NB4 (cell line): ENCODE results near the gene AFF3.

Experiments
- DNase-seq: peaks from one replicate; pipeline ENCODE4 v3.0.0; 2010; ENCODE audit warnings: low read depth
- H3K4me3 ChIP-seq: one replicate; pipeline ENCODE4 v1.5.1; 2011; ENCODE audit warnings: mild to moderate bottlenecking, low read depth, low read length, moderate library complexity
- CTCF ChIP-seq: IDR thresholded peaks from one replicate; pipeline ENCODE4 v1.5.1; 2012; ENCODE audit warnings: low read depth, low read length
- MAX ChIP-seq: IDR thresholded peaks from 2 replicates; pipeline ENCODE4 v1.6.1; 2011; ENCODE audit warnings: low read depth, low read length
- MYC ChIP-seq: IDR thresholded peaks from 2 replicates; pipeline ENCODE4 v1.6.1; 2011; ENCODE audit warnings: low read depth, low read length
- POLR2A ChIP-seq: IDR thresholded peaks from 2 replicates; pipeline ENCODE4 v1.6.1; 2011; ENCODE audit warnings: mild to moderate bottlenecking; ENCODE audit not compliant: insufficient read length; ENCODE audit errors: extremely low read depth

Gene AFF3

GRCh38 chr2:99678625-99679024 is 463.8 kb downstream of the AFF3 start:
- TF ChIP-seq POLR2A = no peak
- no peak for TF ChIP-seq CTCF
- no peak for TF ChIP-seq MYC
- no peak for TF ChIP-seq MAX
- no peak for DNase-seq
- no peak overlapping the region for H3K4me3 ChIP-seq

- TF ChIP-seq MAX (no peak), MYC (no peak), POLR2A (no peak), CTCF (no peak)
- DNase-seq = no peak
- no peak overlapping the region for H3K4me3 ChIP-seq
Observed at GRCh38 chr2:99677814-99678213, 464.6 kb downstream of the AFF3 start.

- no peak for TF ChIP-seq POLR2A
- no peak for TF ChIP-seq CTCF
- TF ChIP-seq MYC = no peak
- TF ChIP-seq MAX = no peak
- DNase-seq = no peak
- no peak overlapping the region for H3K4me3 ChIP-seq
Observed at GRCh38 chr2:99675130-99675661, 467.2 kb downstream of the AFF3 start.

- no peak for TF ChIP-seq MYC
- no peak for TF ChIP-seq MAX
- no peak for TF ChIP-seq CTCF
- TF ChIP-seq POLR2A = no peak
- no peak overlapping the region for H3K4me3 ChIP-seq
- DNase-seq = no peak
Observed at GRCh38 chr2:99674090-99674489, 468.3 kb downstream of the AFF3 start.

GRCh38 chr2:99672766-99673350 is 469.5 kb downstream of the AFF3 start:
- H3K4me3 ChIP-seq = no peak overlapping the region
- no peak for TF ChIP-seq MAX
- no peak for TF ChIP-seq POLR2A
- TF ChIP-seq CTCF = no peak
- TF ChIP-seq MYC = no peak
- no peak for DNase-seq
